Smooth muscle cell (in vitro differentiated cells): Measurements from ENCODE around the gene PHF3. TPM values are rescaled to one million over a fixed set of nuclear protein-coding genes. Genes with fewer than 3 reads are reported as not detected.
A peak's percentile ranks its signal among the peaks of the same experiment; 100 is the strongest.

ENCODE experiments used
- DNase-seq: peaks from one replicate; lab custom pipeline; 2025; ENCODE audit not compliant: unreplicated experiment; lab: John Stamatoyannopoulos, UW
- H2AFZ ChIP-seq: fragments of 200-600 bp; sonication (generic); 2 replicates; pipeline ENCODE4 v1.6.0; 2016; ENCODE audit warnings: antibody characterized with exemption, low read depth, mild to moderate bottlenecking
- H3F3A ChIP-seq: fragments of 200-600 bp; sonication (generic); 2 replicates; pipeline ENCODE4 v1.6.0; 2017; ENCODE audit warnings: antibody characterized with exemption, low read depth
- H3K27ac ChIP-seq: fragments of 200-600 bp; sonication (generic); 2 replicates; pipeline ENCODE4 v1.5.1; 2016; ENCODE audit warnings: low read depth, mild to moderate bottlenecking
- H3K27me3 ChIP-seq: fragments of 200-600 bp; sonication (generic); 2 replicates; pipeline ENCODE4 v1.6.1; 2016; ENCODE audit warnings: low read depth, mild to moderate bottlenecking
- H3K36me3 ChIP-seq: fragments of 200-600 bp; sonication (generic); 2 replicates; pipeline ENCODE4 v1.5.1; 2016; ENCODE audit warnings: low read depth
- H3K4me1 ChIP-seq: fragments of 200-600 bp; sonication (generic); 2 replicates; pipeline ENCODE4 v1.5.1; 2016; ENCODE audit warnings: low read depth
- H3K4me2 ChIP-seq: fragments of 200-600 bp; sonication (generic); 2 replicates; pipeline ENCODE4 v1.6.0; 2016; ENCODE audit warnings: mild to moderate bottlenecking
- H3K4me3 ChIP-seq: fragments of 200-600 bp; sonication (generic); 2 replicates; pipeline ENCODE4 v1.5.1; 2016; ENCODE audit warnings: mild to moderate bottlenecking
- H3K79me2 ChIP-seq: fragments of 200-600 bp; sonication (generic); 2 replicates; pipeline ENCODE4 v1.6.0; 2016; ENCODE audit warnings: low read depth, mild to moderate bottlenecking
- H3K9ac ChIP-seq: fragments of 200-600 bp; sonication (generic); 2 replicates; pipeline ENCODE4 v1.6.0; 2016; ENCODE audit warnings: low read depth
- H3K9me3 ChIP-seq: fragments of 200-600 bp; sonication (generic); replicated peaks from 2 replicates; pipeline ENCODE4 v1.5.1; 2016; ENCODE audit warnings: low read depth
- H4K20me1 ChIP-seq: fragments of 200-600 bp; sonication (generic); 2 replicates; pipeline ENCODE4 v1.6.0; 2016; ENCODE audit warnings: low read depth
- CTCF ChIP-seq: fragments of 200-600 bp; sonication (generic); IDR thresholded peaks from 2 replicates; pipeline ENCODE4 v1.5.1; 2017; ENCODE audit warnings: borderline replicate concordance, mild to moderate bottlenecking, antibody characterized with exemption; ENCODE audit not compliant: insufficient read depth, poor library complexity, severe bottlenecking
- WGBS: methylation state at CpG from one replicate; pipeline ENCODE4 v1.1.7; 2016; ENCODE audit warnings: low lambda C conversion rate; 5-methylcytosine and 5-hydroxymethylcytosine counted together
- polyA plus RNA-seq: library from polyadenylated mRNA; unstranded; fragments of >200 nt; fragmentation: Nextera tagmentation; extraction: Ambion mirVana; gene quantifications from 2 replicates; pipeline ENCODE4 v1.2.1, GENCODE V29; 2016
- total RNA-seq: library from RNA; depleted of rRNA; stranded (reverse); fragments of >200 nt; gene quantifications from 2 replicates; pipeline ENCODE4 v1.2.3, GENCODE V29; 2014

The PHF3 gene
- total and polyA plus RNA-seq, 2 experiments from 2014 or later: 9.8 to 44.7 TPM

- no peak for TF ChIP-seq CTCF
- no peak for DNase-seq
- H3K79me2 ChIP-seq: peaks cover 41% of the 10 kb centered on the region
- no peaks in the 10 kb centered on the region for H3K9me3 ChIP-seq
- peak overlapping the region; percentile 92 for H2AFZ ChIP-seq
- no peaks in the 10 kb centered on the region for H3K27me3 ChIP-seq
- H4K20me1 ChIP-seq: peaks cover 37% of the 10 kb centered on the region
- peak overlapping the region; percentile 92 for H3K4me2 ChIP-seq
- under 1% methylated on average over 5 of the region's 5 CpGs for WGBS
- peaks cover 9% of the 10 kb centered on the region for H3F3A ChIP-seq
- no peaks in the 10 kb centered on the region for H3K36me3 ChIP-seq
- H3K27ac ChIP-seq: peak overlapping the region; percentile 26
- peak overlapping the region; percentile 91 for H3K4me3 ChIP-seq
- peak overlapping the region; percentile 88 for H3K9ac ChIP-seq
- H3K4me1 ChIP-seq: peaks cover 46% of the 10 kb centered on the region
Observed at GRCh38 chr6:63635215-63635587, 401 bp upstream of the PHF3 start.

DNA sequence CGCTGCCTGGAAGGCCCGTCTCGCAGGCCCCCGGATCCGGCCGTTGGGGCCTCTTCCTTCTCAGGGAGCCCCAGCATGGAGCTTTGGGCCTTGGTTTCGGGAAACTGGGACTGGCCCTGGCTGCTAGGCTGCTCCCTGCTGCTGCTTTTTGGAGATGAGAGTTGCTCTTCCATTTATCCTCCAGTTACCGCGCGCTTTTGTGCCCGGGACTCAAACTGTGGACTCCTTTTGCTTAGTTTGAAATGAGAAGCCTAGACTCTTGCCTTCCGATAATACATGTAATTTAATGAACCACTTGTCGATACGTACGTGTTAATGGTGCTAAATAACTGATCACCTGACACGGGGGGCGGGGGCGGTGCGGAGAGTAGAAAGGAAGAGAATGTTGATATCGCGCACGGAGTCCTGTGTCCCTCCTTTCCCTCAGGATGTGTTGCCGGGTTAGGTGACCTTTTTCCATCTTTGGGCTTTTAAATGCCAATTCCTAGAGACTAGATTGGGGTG lies 968 bp downstream of the PHF3 start:
- Histone ChIP-seq H3K4me2 (peak overlapping the region; percentile 92), H3K27me3 (no peaks in the 10 kb centered on the region), H3K9me3 (no peaks in the 10 kb centered on the region), H3K4me1 (peaks cover 51% of the 10 kb centered on the region), H3K79me2 (peaks cover 54% of the 10 kb centered on the region), H3K4me3 (peak overlapping the region; percentile 91), H3K27ac (peak overlapping the region; percentile 83), H2AFZ (peak overlapping the region; percentile 92), H3K9ac (peak overlapping the region; percentile 88), H3K36me3 (no peaks in the 10 kb centered on the region), H4K20me1 (peaks cover 51% of the 10 kb centered on the region), H3F3A (peaks cover 9% of the 10 kb centered on the region)
- 1% methylated on average over 23 of the region's 23 CpGs for WGBS
- no peak for DNase-seq
- TF ChIP-seq CTCF: no peak

DNA sequence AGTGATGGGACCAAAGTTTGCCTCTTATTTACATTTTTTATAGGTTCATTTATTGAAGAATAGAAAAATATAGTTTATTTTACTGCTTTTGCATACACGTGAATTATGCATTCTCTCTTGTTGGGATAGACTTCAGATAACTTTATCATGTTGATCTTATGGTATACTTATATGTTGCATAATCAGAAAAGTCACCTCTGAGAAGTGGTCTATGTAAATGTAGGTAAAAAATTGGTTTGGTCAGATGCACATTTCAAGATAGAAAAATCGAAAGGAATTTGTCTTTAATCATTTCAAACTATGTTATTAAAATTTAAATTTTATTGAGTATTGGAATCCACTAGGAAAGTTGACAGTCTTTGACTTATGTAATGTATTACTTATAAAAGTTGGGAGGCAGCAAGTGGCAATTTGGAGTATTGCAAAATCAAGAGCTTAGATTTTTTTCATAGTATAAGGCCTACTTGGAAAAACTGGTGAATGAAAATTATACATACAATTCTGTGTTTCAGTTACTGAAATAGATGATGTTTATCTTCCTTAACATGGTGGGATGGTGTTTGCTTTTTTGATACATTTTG lies 2.4 kb downstream of the PHF3 start:
- Histone ChIP-seq H3K4me2 (peak overlapping the region; percentile 92), H3K27me3 (no peaks in the 10 kb centered on the region), H3K4me1 (peaks cover 51% of the 10 kb centered on the region), H2AFZ (no peak overlapping the region), H4K20me1 (peaks cover 64% of the 10 kb centered on the region), H3K4me3 (peak overlapping the region; percentile 91), H3K9ac (no peak overlapping the region), H3K36me3 (no peaks in the 10 kb centered on the region), H3K27ac (no peak overlapping the region), H3K9me3 (no peaks in the 10 kb centered on the region), H3F3A (peaks cover 9% of the 10 kb centered on the region), H3K79me2 (peaks cover 68% of the 10 kb centered on the region)
- DNase-seq: no peak
- WGBS: 66% methylated on average over 2 of the region's 2 CpGs
- no peak for TF ChIP-seq CTCF

DNA sequence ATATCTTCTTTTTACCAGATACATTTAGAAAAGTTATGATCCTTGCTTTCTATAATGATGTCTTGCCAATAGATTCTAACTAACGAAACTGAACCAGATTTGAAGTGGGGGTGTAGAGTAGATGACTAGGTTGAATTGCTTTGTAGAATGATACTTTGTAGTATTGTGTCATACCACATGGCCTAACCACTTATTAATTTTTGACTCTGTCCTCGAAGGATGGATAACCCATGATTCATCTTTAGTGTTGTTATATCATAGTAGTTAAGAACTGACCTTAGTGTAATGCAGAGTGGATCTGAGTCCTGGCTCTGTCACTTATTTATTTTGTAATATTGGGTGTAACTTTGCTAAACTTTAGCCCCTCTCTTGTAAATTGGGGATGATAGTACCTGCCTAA lies 4.5 kb downstream of the PHF3 start:
- Histone ChIP-seq H3K27ac (peak overlapping the region; percentile 4), H3K4me3 (no peak overlapping the region), H2AFZ (no peak overlapping the region), H3K4me1 (peaks cover 36% of the 10 kb centered on the region), H4K20me1 (peaks cover 85% of the 10 kb centered on the region), H3K79me2 (peaks cover 89% of the 10 kb centered on the region), H3K9ac (no peak overlapping the region), H3K9me3 (no peaks in the 10 kb centered on the region), H3K4me2 (peak overlapping the region; percentile 3), H3K27me3 (no peaks in the 10 kb centered on the region), H3F3A (peaks cover 4% of the 10 kb centered on the region), H3K36me3 (no peaks in the 10 kb centered on the region)
- WGBS: 38% methylated on average over 2 of the region's 2 CpGs
- no peak for DNase-seq
- no peak for TF ChIP-seq CTCF
